Astrocyte (in vitro differentiated cells and primary cell): ENCODE measurements around the gene KLF15.

Experiments used
- CTCF ChIP-seq: IDR thresholded peaks from 2 replicates; pipeline ENCODE4 v1.5.1; 2011; ENCODE audit warnings: low read depth, mild to moderate bottlenecking, inconsistent platforms, low read length, moderate library complexity; ENCODE audit not compliant: insufficient read depth
- EZH2 ChIP-seq: IDR thresholded peaks from 2 replicates; pipeline ENCODE4 v1.6.1; 2012; ENCODE audit warnings: mild to moderate bottlenecking, low read length, inconsistent platforms; ENCODE audit not compliant: insufficient read depth

DNA sequence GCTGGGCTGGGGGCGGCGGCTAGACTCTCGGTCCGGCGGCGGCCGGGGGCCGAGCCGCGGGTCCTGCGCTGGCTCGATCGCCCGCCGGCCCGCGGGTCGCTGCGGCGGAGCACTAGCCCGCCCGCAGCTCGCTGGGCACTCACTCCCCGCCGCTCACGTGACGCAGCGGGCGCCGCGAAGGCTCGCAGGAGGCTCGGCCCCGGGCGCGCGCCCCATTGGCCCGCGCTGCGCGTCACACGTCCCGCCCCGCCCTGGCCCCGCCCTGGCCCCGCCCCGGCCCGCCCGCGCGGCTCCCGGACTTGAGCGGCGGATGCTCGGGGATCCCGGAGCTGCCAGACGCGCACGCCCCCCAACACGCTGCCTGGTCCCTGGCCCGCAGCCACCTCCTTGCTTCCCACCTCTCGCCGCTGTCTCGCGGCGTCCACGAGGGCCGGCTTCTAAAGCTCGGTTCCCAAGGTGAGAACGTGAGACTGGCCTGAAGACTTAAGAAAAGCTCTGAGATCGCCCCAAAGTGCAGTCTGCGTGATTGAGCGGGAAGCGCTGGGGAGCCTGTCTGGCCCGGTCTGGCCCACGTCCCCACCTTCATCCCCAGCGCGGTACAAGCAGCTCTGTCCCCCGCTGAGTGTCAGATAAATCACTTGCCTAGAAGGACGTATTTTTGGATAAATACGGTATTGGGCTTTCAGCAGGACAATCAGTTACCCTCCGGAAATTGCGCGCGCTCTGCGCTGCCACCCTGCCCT is at the start of gene KLF15:
- TF ChIP-seq CTCF (no peak), EZH2 (no peak)
